Glomerular visceral epithelial cell (primary cell): ENCODE results near the gene COLEC12.
"Not testable (repeated sequence)": the region's sequence is repeated elsewhere in the genome, so short reads cannot be mapped to it uniquely, and the experiment has no call there.

Source experiments
- DNase-seq: peaks from one replicate; pipeline ENCODE4 v3.0.0-alpha.2; 2016; ENCODE audit errors: extremely low spot score

COLEC12 gene

GRCh38 chr18:326846-327245 lies 173.7 kb downstream of the COLEC12 start:
- no peak for DNase-seq

DNA sequence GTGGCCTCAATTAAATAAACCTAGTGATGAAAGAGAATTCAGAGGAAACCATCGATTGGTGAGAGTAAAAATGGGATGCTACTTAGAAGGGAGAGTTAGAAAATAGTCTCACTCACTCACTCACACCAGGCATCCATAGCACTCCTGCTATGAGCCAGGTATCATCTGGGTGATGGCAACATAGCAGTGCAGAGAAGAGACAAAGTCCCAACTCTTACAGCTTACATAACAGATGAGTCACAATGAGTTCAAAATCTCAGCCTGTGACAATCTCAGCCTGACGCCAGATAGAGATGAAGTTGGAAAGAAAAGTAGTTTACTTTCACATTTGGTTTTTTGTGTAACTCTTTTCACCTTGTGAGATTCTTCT lies 177.3 kb downstream of the COLEC12 start:
- DNase-seq, result peak; percentile 15

DNA sequence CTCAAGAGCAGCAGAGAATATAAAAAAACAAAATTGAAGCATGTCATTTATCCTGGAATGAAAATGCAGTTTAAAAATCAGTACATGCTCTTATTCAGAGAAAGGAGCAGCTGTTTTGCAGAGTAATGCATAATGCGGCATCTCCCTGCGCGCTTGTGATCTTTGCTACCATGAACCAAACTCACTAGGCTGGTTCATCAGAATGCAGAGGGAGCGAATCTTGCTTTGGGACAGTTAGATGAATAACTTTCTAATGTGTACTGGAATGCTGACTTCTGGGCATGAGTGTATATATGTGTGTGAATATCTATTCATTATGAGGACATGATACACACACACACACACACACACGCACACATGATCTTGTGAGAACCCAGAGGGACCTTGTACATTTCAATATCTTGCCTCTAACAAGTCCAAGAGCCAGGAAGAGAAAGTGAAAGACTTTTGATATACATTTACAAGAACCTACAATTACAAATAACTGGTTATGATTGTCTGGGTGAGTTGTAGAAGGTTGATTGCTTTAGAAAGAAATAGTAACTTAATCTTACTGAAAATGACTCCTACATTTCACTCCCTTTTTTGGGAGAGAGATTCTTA lies 178.5 kb downstream of the COLEC12 start:
- DNase-seq, result no peak

- DNase-seq, result no peak
Observed at GRCh38 chr18:320155-320554, 180.3 kb downstream of the COLEC12 start.

DNA sequence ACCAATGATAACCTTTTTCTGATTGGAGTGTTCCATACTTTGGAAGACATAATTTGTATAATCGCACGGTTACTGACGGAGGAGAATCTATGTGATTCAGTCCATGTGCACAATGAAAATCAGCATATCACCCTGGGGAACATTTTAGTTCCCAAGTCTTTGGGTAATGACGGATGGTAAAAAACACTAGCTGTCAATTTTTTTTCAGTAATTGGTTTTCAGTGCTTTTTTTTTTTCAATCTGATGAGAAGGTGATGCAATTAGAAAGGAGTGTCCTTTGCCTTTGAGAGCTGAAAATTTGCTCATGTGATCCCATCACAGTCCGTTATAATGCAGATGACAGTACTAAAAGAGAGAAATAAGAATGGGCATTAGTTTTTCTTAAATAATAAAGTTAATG lies 180.8 kb downstream of the COLEC12 start:
- no peak for DNase-seq

DNA sequence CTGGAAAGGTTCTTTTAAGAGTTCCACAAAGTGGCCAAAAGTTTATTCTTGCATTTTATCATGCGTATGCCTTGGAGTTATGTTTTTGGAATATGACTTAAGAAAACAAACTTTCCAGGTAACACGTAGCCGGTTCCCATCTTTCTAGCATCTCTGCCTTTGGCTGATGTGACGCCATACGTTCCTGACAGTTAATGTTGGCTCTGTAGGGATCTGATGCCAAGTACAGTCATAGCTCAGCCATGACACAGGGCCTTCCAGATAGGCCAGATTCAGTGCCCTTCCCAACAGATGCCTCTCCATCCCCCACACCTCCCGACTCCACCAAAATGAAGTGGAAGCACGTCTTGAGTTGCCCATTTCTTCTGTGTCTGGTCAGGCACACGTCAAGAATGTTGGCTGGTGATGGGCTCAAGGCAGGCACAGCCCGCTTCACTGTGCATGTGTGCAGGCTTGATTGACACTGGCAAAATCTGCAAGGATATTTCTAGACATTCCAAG lies 181.7 kb downstream of the COLEC12 start:
- no peak for DNase-seq

DNA sequence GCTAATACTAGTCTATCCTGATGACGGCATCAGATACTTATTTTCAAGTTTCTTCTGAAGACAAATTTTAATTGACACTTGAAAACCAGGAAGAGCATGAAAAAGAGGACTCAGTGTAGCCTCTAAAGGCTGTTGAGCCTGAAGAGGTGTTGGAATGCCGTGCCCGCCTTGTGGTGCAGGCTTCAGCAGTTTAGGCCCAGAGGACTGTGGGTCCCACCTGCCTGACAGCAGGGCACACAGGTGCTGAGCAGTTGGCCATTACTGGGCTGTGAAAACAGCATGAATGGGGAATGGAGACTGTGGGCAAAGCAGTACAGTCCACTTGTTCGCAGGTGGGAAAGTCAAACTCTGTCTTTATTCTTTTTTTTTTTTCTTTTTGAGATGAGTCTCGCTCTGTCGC lies 182.9 kb downstream of the COLEC12 start:
- DNase-seq, result no peak

DNA sequence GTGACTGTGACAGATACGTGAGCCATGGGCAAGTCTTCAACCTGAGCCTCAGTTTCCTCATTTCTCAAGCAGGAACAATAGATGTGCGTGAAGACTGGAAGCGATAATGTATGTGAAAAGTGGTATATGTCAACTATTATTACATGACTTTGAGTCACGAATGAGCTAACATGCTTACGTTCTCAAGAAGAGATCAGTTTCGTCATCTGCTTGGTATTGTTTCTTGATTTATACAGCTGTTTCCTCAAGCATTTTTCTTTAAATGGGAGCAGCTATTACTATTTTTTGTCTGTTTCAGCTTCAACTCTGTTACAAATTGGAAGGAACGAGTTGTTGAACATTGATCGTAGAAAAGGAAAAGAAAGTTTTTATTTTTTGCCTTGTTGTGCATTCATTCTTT lies 184.1 kb downstream of the COLEC12 start:
- no peak for DNase-seq

DNA sequence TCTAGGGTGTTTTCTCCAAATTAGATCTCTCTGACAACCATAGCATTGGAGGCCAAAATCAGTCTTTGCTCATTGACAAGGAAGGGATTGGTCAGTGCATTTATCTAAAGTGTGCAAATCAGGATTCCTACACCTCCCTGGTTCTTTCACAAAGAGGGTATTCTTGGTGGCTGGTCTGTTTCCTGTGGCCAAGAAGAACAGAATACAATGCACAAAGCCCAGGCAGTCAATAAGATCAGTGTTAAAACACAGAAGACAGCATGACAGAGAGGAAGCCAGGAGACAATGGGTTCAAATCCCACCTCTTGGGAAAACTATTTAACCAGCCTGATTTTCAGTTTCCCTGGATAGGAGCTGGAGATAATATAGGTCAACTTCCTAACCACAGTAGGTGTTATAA lies 186.6 kb downstream of the COLEC12 start:
- DNase-seq, result no peak

GRCh38 chr18:312415-312814 lies 188.1 kb downstream of the COLEC12 start:
- no peak for DNase-seq

- DNase-seq, result no peak
Observed at GRCh38 chr18:310042-310441, 190.5 kb downstream of the COLEC12 start.

GRCh38 chr18:308086-308485 lies 192.4 kb downstream of the COLEC12 start:
- not testable (repeated sequence) for DNase-seq

- no peak for DNase-seq
Observed at GRCh38 chr18:306608-307255, 193.8 kb downstream of the COLEC12 start.

GRCh38 chr18:305003-305501 lies 195.4 kb downstream of the COLEC12 start:
- peak; percentile 4 for DNase-seq

DNA sequence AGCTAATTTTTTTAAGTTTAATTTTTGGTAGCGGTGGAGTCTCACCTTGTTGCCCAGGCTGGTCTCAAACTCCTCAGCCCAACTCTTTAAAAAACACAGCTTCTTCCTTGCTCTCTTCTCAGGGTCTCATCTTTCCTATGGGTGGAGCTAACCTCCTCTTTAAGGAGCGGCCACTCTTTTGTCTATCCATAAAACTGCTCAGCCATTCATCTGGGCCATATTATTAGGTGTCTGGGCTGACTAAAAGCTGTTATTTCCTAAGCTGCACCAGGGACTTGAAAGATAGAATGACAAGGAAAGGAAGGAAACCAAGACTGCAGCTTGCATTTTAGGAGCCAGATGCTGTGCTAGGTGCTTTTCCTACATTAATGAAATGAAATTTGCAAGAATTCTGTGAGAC lies 196.9 kb downstream of the COLEC12 start:
- no peak for DNase-seq

DNA sequence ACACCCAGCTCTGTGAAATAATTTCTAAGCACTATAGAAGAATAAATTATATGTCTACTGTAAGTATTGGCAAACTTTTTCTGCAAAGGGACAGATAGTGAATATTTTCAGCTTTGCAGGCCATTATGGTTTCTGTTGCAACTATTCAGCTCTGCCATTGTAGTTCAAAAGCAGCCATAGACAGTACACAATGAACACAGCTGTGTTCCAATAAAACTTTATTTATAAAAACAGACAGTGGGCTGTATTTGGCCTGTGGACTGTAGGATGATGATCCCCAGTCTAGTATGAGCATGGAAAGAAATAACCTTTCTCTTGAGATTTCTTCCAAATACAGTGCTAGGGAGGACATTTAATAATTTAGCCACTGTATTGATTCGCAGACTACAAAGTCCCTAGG lies 197.5 kb downstream of the COLEC12 start:
- no peak for DNase-seq

DNA sequence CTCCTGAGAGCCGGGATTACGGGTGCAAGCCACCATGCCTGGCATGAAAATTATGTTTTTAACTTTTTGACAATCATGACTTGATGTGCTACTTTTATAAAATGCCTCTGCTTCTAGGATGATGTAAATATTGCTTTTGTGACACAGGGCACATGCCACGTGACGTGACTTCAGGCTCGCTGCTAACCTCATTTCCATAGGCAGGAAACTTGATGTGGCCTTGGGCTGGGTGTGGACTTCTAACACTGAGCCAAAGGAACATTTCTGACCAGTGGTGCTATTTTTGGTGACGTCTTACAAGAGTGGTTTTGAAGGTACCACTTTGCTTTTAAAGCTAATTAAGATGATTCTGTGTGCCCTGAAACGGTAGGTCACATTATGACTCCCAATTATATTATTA lies 198.4 kb downstream of the COLEC12 start:
- DNase-seq, result no peak

GRCh38 chr18:297936-298335 lies 202.6 kb downstream of the COLEC12 start:
- DNase-seq, result no peak

DNA sequence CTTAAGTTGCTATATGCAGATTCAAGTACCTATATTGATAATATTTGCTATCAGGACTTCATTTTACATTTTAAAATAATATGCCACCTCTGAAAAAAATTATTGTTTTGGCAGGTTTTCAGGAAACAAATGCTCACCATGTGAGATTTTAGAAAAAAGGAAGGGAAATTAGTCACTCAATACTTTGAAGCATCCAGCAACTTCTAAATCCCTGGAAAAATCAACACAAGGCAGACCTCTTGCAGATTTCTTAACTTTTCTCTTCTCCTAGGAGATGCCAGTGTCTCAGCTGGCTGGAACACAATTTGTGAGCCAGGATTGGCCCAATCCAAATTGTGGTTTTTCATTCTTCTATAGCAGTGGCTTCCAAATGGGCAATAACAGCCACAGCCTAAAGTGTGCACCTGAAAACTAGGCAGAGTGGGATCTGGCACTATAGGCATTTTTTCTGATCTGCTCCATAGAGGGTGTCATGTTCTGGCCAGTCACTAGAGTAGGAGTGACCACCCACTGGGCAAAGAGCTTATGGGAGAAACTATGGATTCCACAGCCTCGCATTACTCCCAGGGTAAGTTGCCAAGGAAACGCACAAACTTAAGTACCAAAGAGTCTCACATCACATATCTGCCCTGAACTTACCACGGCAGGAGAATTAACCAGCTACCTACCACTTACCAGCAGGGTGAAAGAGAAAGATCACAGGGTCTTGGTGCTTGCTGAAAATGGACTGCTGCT lies 204.6 kb downstream of the COLEC12 start:
- DNase-seq, result no peak

DNA sequence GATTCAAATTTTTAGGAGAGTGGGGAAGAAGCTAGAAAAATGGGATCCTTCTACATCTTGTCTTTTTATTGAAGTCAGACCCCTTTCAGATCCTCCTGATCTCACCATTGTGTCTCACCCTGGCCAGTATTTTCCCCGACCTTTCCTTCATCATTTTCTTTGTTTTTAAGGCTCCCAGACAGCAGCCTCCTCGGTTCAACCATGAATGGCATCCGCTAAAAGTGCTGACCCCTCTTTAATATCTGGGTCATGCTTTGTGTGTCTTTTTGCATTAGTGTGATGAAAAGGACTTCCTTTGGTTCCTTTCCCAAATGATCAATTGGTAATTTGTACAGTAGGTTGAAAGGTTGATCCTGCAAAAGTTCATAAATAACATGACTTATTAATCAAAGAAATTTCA lies 205.9 kb downstream of the COLEC12 start:
- no peak for DNase-seq

GRCh38 chr18:293536-293935 lies 207.0 kb downstream of the COLEC12 start:
- DNase-seq, result no peak

- no peak for DNase-seq
Observed at GRCh38 chr18:292271-292670, 208.2 kb downstream of the COLEC12 start.

- DNase-seq, result not testable (repeated sequence)
Observed at GRCh38 chr18:289970-290369, 210.5 kb downstream of the COLEC12 start.
